Gastrocnemius medialis (tissue), 4 donors: ENCODE measurements around the gene CUL1.

Experiments
- POLR2A ChIP-seq, 2 donors: fragments of 450-650 bp; IDR thresholded peaks; one replicate each; pipeline ENCODE4 v1.6.1; 2017; ENCODE audit warnings: antibody characterized with exemption in 2 of 2, mild to moderate bottlenecking in 2 of 2, moderate library complexity in 2 of 2
- TF ChIP-seq, protein P1 (sequence below), 5 experiments: fragments of 450-650 bp in 3 of 5; fragments of 200-600 bp in 2 of 5; sonication (generic) in 2 of 5; IDR thresholded peaks in 4 of 5; conservative IDR thresholded peaks in 1 of 5; 1 replicate in 4 of 5; 2 replicates in 1 of 5; pipeline ENCODE4 v1.5.1; 2016 to 2019; ENCODE audit warnings: antibody characterized with exemption in 5 of 5, mild to moderate bottlenecking in 3 of 5, moderate library complexity in 3 of 5

DNA sequence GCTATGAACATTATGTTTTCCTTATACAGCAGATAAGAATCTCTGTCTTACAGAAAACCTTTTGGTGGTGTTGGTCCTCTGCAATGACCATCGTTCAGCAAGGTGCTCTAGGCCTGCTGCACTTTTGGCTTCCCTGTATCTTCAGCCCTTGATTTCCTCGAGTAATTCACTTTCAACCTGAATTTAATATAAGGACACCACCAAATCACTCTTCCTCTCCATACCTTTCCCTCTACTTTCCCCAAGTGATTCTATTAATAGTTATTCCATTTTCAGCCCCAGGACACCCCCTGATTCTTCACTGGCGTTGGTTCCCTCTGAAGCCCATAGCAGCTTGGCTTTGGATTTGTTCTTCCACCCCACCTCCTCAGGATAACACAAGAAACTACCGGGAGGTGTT, 113.2 kb downstream of the CUL1 start:
- TF ChIP-seq, protein P1, sequence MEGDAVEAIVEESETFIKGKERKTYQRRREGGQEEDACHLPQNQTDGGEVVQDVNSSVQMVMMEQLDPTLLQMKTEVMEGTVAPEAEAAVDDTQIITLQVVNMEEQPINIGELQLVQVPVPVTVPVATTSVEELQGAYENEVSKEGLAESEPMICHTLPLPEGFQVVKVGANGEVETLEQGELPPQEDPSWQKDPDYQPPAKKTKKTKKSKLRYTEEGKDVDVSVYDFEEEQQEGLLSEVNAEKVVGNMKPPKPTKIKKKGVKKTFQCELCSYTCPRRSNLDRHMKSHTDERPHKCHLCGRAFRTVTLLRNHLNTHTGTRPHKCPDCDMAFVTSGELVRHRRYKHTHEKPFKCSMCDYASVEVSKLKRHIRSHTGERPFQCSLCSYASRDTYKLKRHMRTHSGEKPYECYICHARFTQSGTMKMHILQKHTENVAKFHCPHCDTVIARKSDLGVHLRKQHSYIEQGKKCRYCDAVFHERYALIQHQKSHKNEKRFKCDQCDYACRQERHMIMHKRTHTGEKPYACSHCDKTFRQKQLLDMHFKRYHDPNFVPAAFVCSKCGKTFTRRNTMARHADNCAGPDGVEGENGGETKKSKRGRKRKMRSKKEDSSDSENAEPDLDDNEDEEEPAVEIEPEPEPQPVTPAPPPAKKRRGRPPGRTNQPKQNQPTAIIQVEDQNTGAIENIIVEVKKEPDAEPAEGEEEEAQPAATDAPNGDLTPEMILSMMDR (IDR thresholded peaks at IDR 0.05 in 4 of 5, conservative IDR thresholded peaks at IDR 0.05 in 1 of 5) = no peak
- no peak for TF ChIP-seq POLR2A (IDR thresholded peaks at IDR 0.05)
